Measurements from ENCODE around the gene AOPEP.

- no peak for TF ChIP-seq CTCF (IDR thresholded peaks at IDR 0.05; ENCODE audit: extremely low read depth in 1 of 2, insufficient read depth in 1 of 2, low read depth in 1 of 2, low read length in 2 of 2)
- TF ChIP-seq EZH2 (IDR thresholded peaks at IDR 0.05; ENCODE audit: borderline replicate concordance, low read depth, low read length, severe bottlenecking), result no peak
- no peak for TF ChIP-seq POLR2A (IDR thresholded peaks at IDR 0.05; ENCODE audit: low read depth, low read length)
- no peak for TF ChIP-seq MAX (IDR thresholded peaks at IDR 0.05; ENCODE audit: insufficient read depth, insufficient read length)
- no peak for TF ChIP-seq POLR2AphosphoS5 (IDR thresholded peaks at IDR 0.05; ENCODE audit: insufficient read depth, low read depth, low read length)
- no peak for TF ChIP-seq FOS (IDR thresholded peaks at IDR 0.05; ENCODE audit: borderline replicate concordance, insufficient read depth, low read length)
These were observed 336.1 kb downstream of the AOPEP start for GRCh38 chr9:95062596-95063065.

Measured in endothelial cell of umbilical vein (primary cell).